Caco-2 (cell line): ENCODE data around the gene SCAF11. TPM values are rescaled to one million over a fixed set of nuclear protein-coding genes. Genes with fewer than 3 reads are reported as not detected.

Experiments used
- BruUV-seq: library from RNA; stranded (reverse); fragments of 400-500 nt; replicated peaks from 2 replicates; lab custom pipeline; 2021; lab: Mats Ljungman, UMichigan
- CTCF ChIA-PET: fragments of 300-600 bp; sonication (Branson Sonifier 250); formaldehyde crosslinking; loops from one replicate; lab custom pipeline; 2022; ENCODE audit warnings: antibody characterized with exemption; lab: Charles Lee
- POLR2A ChIA-PET: fragments of 300-600 bp; sonication (Branson Sonifier 250); formaldehyde crosslinking; loops from one replicate; lab custom pipeline; 2022; ENCODE audit warnings: antibody characterized with exemption; lab: Charles Lee
- DNase-seq, 2 experiments: peaks; one replicate each; pipeline versions ENCODE4 v3.0.0 to v3.0.0-alpha.2; 2020 to 2022
- H3K27me3 ChIP-seq: replicated peaks from 2 replicates; pipeline ENCODE4 v1.6.0; 2011; ENCODE audit warnings: low read length; ENCODE audit not compliant: control insufficient read depth, insufficient read depth
- H3K36me3 ChIP-seq: 2 replicates; pipeline ENCODE4 v1.5.1; 2011; ENCODE audit warnings: low read length; ENCODE audit not compliant: control insufficient read depth, insufficient read depth
- H3K4me1 ChIP-seq: fragments of 250-450 bp; sonication (Bioruptor Pico); 2 replicates; pipeline ENCODE4 v1.5.1; 2020; ENCODE audit warnings: mild to moderate bottlenecking
- H3K4me3 ChIP-seq: 2 replicates; pipeline ENCODE4 v1.5.1; 2011; ENCODE audit warnings: low read depth, mild to moderate bottlenecking, control low read depth, low read length
- H3K9me3 ChIP-seq: fragments of 250-450 bp; sonication (Bioruptor Pico); 2 replicates; pipeline ENCODE4 v1.5.1; 2020; ENCODE audit warnings: mild to moderate bottlenecking, moderate library complexity
- H3K27ac Mint-ChIP-seq: one replicate; pipeline ENCODE4 v1.8.0; 2022; ENCODE audit warnings: mixed read lengths; ENCODE audit not compliant: unreplicated experiment
- H3K27me3 Mint-ChIP-seq: one replicate; pipeline ENCODE4 v1.8.0; 2022; ENCODE audit warnings: mixed read lengths; ENCODE audit not compliant: insufficient read depth, unreplicated experiment
- H3K36me3 Mint-ChIP-seq: one replicate; pipeline ENCODE4 v1.8.0; 2022; ENCODE audit warnings: mild to moderate bottlenecking, mixed read lengths; ENCODE audit not compliant: insufficient read depth, unreplicated experiment
- H3K4me1 Mint-ChIP-seq: one replicate; pipeline ENCODE4 v1.8.0; 2022; ENCODE audit warnings: low read depth, mixed read lengths; ENCODE audit not compliant: unreplicated experiment
- H3K4me3 Mint-ChIP-seq: one replicate; pipeline ENCODE4 v1.8.0; 2022; ENCODE audit warnings: mild to moderate bottlenecking, moderate library complexity, mixed read lengths; ENCODE audit not compliant: unreplicated experiment
- H3K9me3 Mint-ChIP-seq: one replicate; pipeline ENCODE4 v1.8.0; 2022; ENCODE audit warnings: mixed read lengths; ENCODE audit not compliant: unreplicated experiment
- CTCF ChIP-seq, 2 experiments: fragments of 200-600 bp in 1 of 2; IDR thresholded peaks; 1 replicate in 1 of 2; 2 replicates in 1 of 2; pipeline versions ENCODE4 v1.5.1 to v1.8.0; 2011 to 2022; ENCODE audit warnings: antibody characterized with exemption in 1 of 2, control low read depth in 1 of 2, inconsistent platforms in 1 of 2, low read depth in 1 of 2, low read length in 1 of 2, mild to moderate bottlenecking in 1 of 2, moderate library complexity in 1 of 2; ENCODE audit not compliant: insufficient read depth in 1 of 2, severe bottlenecking in 1 of 2, unreplicated experiment in 1 of 2
- intact Hi-C: fragments of 100-400 bp; cut with micrococcal nuclease; formaldehyde crosslinking; loops from one replicate; pipeline ENCODE4 v1.10.0; 2022; ENCODE audit not compliant: unreplicated experiment
- total RNA-seq: library from RNA; stranded (reverse); gene quantifications from 2 replicates; pipeline ENCODE4 v1.2.3, GENCODE V29; 2022

Gene SCAF11
- total RNA-seq, 1 experiment from 2014 or later: 292 TPM

- Mint-ChIP-seq H3K4me3 (no peak overlapping the region), H3K4me1 (peaks cover 16% of the 10 kb centered on the region), H3K27ac (no peak overlapping the region), H3K9me3 (peaks cover 10% of the 10 kb centered on the region), H3K27me3 (no peaks in the 10 kb centered on the region), H3K36me3 (peaks cover 39% of the 10 kb centered on the region)
- no peaks in the 10 kb centered on the region for H3K27me3 ChIP-seq
- intact Hi-C loops: no loop called here
- peaks cover 4% of the 10 kb centered on the region for H3K36me3 ChIP-seq
- TF ChIP-seq CTCF (IDR thresholded peaks at IDR 0.05; ENCODE audit: insufficient read depth in 1 of 2, low read depth in 1 of 2, low read length in 1 of 2, severe bottlenecking in 1 of 2, unreplicated experiment in 1 of 2): no peak
- no peak for DNase-seq
- no peaks in the 10 kb centered on the region for H3K4me1 ChIP-seq
- ChIA-PET CTCF (no interaction called here), POLR2A (no interaction called here)
- BruUV-seq: no TSS peak
- no peak overlapping the region for H3K4me3 ChIP-seq
- H3K9me3 ChIP-seq: 0 out of 2 replicates have a peak, but pooled peaks cover 3% of the 10 kb centered on the region
Observed at GRCh38 chr12:45880533-45880932, 109.8 kb downstream of the SCAF11 start.

DNA sequence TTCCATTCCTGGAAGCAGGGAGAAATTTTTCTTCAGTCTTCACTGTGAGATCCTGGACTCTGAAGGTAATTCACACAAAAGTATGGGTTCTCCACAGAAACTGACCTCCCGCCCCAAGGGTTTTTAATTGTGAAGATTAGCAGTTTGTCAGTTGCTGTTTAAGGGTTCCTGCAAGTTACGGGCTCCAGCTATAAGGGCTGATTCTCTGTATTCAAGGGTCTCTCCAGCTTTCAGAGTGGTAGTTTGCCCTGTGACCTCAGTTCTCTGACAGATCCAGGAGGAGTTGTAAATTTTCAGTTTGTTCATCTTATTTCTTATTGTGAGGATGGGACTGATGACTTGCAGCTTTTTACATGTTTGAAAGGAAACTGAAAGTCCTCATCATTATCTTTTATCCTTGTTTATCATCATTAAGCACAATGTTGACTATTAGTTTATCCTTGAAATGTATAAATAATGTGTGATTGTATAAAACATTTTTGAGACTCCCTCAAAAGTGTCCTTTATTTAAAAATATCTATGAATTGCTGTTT is 110.9 kb downstream of the SCAF11 start:
- DNase-seq: no peak
- Mint-ChIP-seq H3K36me3 (peaks cover 46% of the 10 kb centered on the region), H3K4me3 (no peak overlapping the region), H3K27me3 (no peaks in the 10 kb centered on the region), H3K9me3 (peaks cover 10% of the 10 kb centered on the region), H3K4me1 (peaks cover 16% of the 10 kb centered on the region), H3K27ac (no peak overlapping the region)
- no TSS peak for BruUV-seq
- ChIA-PET POLR2A (no interaction called here), CTCF (no interaction called here)
- H3K4me3 ChIP-seq: no peak overlapping the region
- peaks cover 4% of the 10 kb centered on the region for H3K36me3 ChIP-seq
- no peak for TF ChIP-seq CTCF (IDR thresholded peaks at IDR 0.05; ENCODE audit: insufficient read depth in 1 of 2, low read depth in 1 of 2, low read length in 1 of 2, severe bottlenecking in 1 of 2, unreplicated experiment in 1 of 2)
- no peaks in the 10 kb centered on the region for H3K9me3 ChIP-seq
- H3K27me3 ChIP-seq: no peaks in the 10 kb centered on the region
- no peaks in the 10 kb centered on the region for H3K4me1 ChIP-seq
- intact Hi-C loops: no loop called here

- H3K27me3 Mint-ChIP-seq: no peaks in the 10 kb centered on the region
- H3K4me3 Mint-ChIP-seq: no peak overlapping the region
- no peaks in the 10 kb centered on the region for H3K4me1 ChIP-seq
- H3K4me3 ChIP-seq: no peak overlapping the region
- peaks cover 10% of the 10 kb centered on the region for H3K9me3 Mint-ChIP-seq
- peaks cover 16% of the 10 kb centered on the region for H3K4me1 Mint-ChIP-seq
- intact Hi-C loops: no loop called here
- no peaks in the 10 kb centered on the region for H3K9me3 ChIP-seq
- TF ChIP-seq CTCF (IDR thresholded peaks at IDR 0.05; ENCODE audit: insufficient read depth in 1 of 2, low read depth in 1 of 2, low read length in 1 of 2, severe bottlenecking in 1 of 2, unreplicated experiment in 1 of 2): no peak
- DNase-seq: no peak
- peaks cover 3% of the 10 kb centered on the region for H3K36me3 ChIP-seq
- BruUV-seq: no TSS peak
- ChIA-PET POLR2A (no interaction called here), CTCF (no interaction called here)
- no peaks in the 10 kb centered on the region for H3K27me3 ChIP-seq
- no peak overlapping the region for H3K27ac Mint-ChIP-seq
- H3K36me3 Mint-ChIP-seq: peaks cover 53% of the 10 kb centered on the region
Observed at GRCh38 chr12:45878630-45879255, 111.6 kb downstream of the SCAF11 start.
